ENCODE results near the gene SLC27A2.

SLC27A2 gene

GRCh38 chr15:50202003-50202402 lies 20.0 kb downstream of the SLC27A2 start:
- H3K4me3 ChIP-seq (ENCODE audit: control insufficient read depth, low read depth, low read length), result no peak overlapping the region
- TF ChIP-seq, protein P1, sequence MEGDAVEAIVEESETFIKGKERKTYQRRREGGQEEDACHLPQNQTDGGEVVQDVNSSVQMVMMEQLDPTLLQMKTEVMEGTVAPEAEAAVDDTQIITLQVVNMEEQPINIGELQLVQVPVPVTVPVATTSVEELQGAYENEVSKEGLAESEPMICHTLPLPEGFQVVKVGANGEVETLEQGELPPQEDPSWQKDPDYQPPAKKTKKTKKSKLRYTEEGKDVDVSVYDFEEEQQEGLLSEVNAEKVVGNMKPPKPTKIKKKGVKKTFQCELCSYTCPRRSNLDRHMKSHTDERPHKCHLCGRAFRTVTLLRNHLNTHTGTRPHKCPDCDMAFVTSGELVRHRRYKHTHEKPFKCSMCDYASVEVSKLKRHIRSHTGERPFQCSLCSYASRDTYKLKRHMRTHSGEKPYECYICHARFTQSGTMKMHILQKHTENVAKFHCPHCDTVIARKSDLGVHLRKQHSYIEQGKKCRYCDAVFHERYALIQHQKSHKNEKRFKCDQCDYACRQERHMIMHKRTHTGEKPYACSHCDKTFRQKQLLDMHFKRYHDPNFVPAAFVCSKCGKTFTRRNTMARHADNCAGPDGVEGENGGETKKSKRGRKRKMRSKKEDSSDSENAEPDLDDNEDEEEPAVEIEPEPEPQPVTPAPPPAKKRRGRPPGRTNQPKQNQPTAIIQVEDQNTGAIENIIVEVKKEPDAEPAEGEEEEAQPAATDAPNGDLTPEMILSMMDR (conservative IDR thresholded peaks at IDR 0.05; ENCODE audit: control insufficient read depth, insufficient read depth, low read depth, low read length), result no peak
- DNase-seq (ENCODE audit: low read depth), result no peak

DNA sequence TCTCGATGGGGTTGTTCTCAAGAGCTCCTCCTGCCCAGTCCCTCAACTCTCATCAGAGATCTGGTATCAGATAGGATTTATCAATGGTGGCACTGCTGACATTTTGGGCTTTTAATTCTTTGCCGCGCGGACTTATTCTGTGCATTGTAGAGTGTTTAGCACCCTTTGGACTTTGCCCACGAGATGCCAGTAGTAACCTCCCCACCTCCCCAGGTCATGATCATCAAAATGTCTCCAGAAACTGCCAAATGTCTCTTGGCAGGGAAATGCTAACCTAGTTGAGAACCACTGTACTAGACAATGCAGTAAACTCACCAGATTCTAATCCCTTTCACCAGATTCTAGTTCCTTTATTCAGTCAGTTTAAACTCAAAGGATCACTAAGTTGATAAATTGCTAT lies 24.0 kb downstream of the SLC27A2 start:
- TF ChIP-seq, protein P1 (conservative IDR thresholded peaks at IDR 0.05; ENCODE audit: control insufficient read depth, insufficient read depth, low read depth, low read length), result no peak
- no peak for DNase-seq (ENCODE audit: low read depth)
- no peak overlapping the region for H3K4me3 ChIP-seq (ENCODE audit: control insufficient read depth, low read depth, low read length)

GRCh38 chr15:50209809-50210208 lies 27.8 kb downstream of the SLC27A2 start:
- TF ChIP-seq, protein P1 (conservative IDR thresholded peaks at IDR 0.05; ENCODE audit: control insufficient read depth, insufficient read depth, low read depth, low read length), result no peak
- H3K4me3 ChIP-seq (ENCODE audit: control insufficient read depth, low read depth, low read length), result no peak overlapping the region
- no peak for DNase-seq (ENCODE audit: low read depth)

DNA sequence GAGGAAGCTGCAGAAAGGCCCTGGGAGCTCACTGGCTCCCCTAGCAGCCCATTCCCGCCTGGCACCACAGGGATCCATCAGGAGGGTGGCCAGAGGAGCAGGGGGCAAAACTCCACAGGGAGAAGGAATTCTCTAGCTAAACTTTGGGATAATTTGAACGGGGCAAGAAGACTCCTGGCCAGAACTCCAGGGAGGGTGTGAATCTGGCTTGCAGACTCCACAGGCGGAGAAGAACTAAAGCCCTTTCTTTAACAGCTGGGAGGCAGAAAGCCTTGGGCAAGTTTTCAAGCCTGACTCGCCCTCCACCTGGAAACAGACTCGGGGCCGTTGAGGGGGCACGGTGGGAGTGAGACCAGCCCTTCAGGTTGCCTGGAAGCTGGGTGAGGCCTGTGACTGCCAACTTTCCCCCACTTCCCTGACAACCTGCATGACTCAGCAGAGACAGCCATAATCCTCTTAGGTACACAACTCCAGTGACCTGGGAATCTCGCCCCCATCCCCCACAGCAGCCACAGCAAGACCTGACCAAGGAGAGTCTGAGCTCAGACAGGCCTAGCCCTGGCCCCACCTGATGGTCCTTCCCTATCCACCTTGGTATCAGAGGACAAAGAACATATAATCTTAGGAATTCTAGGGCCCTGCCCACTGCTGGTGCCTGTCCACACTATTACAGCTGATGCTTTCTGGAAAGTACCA lies 28.6 kb downstream of the SLC27A2 start:
- no peak for DNase-seq (ENCODE audit: low read depth)
- TF ChIP-seq, protein P1 (conservative IDR thresholded peaks at IDR 0.05; ENCODE audit: control insufficient read depth, insufficient read depth, low read depth, low read length), result no peak
- H3K4me3 ChIP-seq (ENCODE audit: control insufficient read depth, low read depth, low read length), result no peak overlapping the region

- no peak for DNase-seq (ENCODE audit: low read depth)
- H3K4me3 ChIP-seq (ENCODE audit: control insufficient read depth, low read depth, low read length), result no peak overlapping the region
- TF ChIP-seq, protein P1 (conservative IDR thresholded peaks at IDR 0.05; ENCODE audit: control insufficient read depth, insufficient read depth, low read depth, low read length), result no peak
Measured at GRCh38 chr15:50218291-50218690, 36.3 kb downstream of the SLC27A2 start.

DNA sequence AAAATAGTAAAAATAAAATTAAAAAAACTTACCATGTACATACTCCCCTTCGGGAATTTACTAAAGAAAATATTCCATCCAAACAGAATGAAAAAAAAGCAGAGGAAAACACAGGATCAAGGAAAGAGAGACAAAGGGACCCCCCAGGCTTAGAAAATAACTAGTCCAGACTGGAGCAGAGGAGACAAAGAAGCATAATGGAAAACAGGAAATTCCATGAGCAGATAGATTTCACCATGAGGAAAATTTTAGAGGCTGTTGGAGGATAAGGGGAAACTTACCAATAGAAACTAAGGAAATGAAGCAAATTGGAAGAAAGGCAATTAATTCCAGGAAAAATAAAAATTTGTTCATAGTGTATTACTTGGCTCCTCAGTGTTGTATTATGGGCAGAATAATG lies 36.7 kb downstream of the SLC27A2 start:
- H3K4me3 ChIP-seq (ENCODE audit: control insufficient read depth, low read depth, low read length), result no peak overlapping the region
- TF ChIP-seq, protein P1 (conservative IDR thresholded peaks at IDR 0.05; ENCODE audit: control insufficient read depth, insufficient read depth, low read depth, low read length), result no peak
- DNase-seq (ENCODE audit: low read depth), result no peak
